GM19099 (cell line): Measurements from ENCODE around the gene ARID3A.

Source experiments
- POLR2A ChIP-seq: IDR thresholded peaks from 3 replicates; pipeline ENCODE4 v1.6.1; 2011; ENCODE audit warnings: low read depth; ENCODE audit not compliant: insufficient read length; ENCODE audit errors: extremely low read depth

The ARID3A gene

DNA sequence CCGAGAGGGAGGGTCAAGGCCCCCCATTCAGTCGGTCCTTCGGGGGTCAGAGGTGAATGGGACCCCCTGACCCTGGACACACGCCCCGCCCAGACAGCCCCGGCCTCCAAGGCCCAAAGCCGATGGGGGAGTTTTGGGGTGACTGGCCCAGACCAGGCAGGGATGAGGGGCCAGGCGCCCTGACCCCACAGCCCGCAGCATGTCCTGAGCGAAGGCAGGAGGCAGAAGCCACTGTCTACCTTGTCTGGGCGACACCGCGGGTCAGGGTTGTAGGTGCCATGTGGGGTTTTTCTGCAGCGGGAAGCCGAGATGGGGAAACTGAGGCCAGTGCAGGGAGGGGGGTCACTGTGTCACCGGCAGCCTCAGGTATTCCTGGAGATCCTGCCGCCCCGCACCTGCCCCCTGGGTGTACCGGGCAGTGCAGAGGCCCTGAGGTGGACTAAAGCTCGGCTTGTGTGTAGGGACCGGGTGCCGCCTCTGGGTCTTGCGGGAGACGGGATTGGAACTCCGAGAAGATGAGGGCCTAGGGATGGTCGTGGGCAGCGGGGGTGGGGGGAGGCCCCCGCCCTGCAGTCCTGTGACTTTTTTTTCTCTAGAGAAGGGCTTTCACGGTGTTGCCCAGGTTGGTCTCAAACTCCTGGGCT is 8.5 kb downstream of the ARID3A start:
- TF ChIP-seq POLR2A, result no peak

GRCh38 chr19:934865-935479 is 9.1 kb downstream of the ARID3A start:
- no peak for TF ChIP-seq POLR2A

GRCh38 chr19:936175-936546 is 10.3 kb downstream of the ARID3A start:
- no peak for TF ChIP-seq POLR2A

- no peak for TF ChIP-seq POLR2A
These were observed 11.4 kb downstream of the ARID3A start for GRCh38 chr19:937259-937694.

GRCh38 chr19:938233-938923 is 12.5 kb downstream of the ARID3A start:
- no peak for TF ChIP-seq POLR2A

DNA sequence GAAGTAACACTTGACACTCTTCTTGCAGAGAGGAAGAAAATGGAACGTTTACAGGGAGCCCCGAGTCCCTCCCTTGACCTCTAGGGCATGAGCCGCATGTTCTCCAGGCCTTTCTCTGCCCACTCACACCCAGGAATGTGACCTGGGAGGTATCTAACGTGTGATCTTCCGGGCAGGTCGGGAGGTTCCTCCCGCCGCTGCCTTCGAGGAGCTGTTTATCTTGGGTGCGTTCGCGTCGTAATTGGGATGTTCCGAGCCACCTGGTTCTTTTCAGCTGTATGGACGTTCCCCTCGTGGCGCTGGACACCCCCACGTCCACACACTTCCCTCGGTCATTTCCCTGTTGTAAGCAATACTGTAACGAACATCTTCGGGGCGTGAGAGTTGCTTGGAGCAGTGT is 13.6 kb downstream of the ARID3A start:
- TF ChIP-seq POLR2A, result no peak

DNA sequence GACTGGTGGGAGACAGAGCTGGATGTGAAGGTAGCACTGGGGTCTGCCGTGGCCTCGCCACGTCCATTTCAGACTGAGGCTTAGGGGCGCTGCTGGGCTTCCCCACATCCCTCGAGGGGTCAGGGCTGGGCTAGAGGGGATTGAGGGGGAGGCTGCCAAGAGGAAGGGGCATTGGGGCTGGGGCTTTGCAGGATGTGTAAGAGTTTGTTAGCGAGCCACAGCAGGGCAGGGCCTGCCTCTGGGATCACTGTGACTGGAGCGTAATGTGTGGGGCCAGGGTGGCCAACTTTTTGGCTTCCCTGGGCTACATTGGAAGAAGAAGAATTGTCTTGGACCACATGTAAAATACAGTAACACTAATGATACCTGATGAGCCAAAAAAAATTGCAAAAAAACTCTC is 14.1 kb downstream of the ARID3A start:
- TF ChIP-seq POLR2A, result no peak

DNA sequence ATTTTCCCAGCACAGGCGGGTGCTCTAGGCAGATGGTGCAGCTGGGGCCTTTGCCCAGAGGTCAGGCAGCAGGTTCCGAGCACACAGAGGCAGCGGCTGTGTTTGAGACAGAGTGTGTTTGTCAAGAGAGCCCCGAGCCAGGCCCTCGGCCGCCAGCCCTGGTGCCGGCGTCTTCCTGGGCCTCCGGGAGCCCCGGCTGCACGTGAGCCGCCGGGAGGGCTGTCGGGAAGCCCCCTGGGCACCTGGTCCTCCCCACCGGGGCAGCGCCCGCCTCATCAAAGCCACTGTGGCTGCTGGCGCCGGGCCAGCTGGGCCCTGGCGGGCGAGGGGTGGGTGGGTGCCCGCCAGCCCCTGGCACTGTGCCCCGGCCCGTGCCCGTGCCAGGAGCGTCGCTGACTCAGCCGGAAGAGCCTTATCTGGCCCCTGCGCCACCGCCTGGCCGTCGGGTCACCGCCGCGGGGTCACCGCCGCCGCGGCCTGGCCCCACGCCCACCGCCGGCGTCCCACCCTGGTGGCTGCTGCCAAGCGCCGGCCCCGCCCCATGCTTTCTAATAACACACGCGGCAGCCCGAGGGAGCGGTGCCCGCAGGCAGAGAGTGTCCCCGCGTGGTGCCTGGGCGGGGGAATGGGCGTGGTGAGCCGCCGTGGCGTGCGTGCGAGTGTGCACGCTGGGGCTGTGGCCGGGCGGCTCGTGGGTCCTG is 14.9 kb downstream of the ARID3A start:
- TF ChIP-seq POLR2A, result no peak

DNA sequence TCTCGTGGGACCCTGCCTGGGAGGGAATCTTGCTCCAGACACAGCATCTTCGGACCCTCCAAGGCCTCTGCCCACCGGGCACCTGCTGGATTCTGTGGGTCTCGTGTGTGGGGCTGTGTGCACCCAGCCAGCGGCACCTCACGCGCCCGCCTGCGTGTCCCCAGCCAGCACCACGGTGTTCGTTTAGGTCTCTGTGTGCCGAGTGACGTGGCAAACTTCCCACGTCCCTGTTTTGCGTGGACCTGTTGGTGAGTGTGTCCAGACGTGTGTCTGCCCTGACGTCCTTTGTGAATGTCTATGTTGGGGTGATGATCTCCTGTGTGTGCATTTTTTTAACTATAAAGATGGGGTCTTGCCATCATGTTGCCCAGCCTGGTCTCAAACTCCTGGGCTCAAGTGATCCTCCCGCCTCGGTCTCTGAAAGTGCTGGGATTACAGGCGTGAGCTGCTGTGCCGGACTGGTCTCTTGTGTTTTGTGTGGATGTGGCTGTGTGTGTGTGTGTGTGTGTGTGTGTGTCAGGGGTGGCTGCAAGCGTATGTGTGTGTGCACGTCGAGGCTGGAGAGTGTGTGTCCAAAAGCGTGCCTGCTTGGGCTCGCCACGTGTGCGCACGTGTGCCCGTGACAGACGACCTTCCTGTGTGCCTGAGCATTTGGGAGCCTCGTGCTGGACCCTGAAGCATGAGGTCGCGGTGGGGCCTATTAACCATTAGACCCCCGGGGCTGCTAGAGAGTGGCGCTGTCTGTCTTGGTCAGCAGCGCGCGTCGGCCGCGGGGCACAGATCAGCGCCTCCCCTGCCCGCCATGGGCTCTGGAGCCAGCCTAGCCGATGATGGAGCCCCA is 15.7 kb downstream of the ARID3A start:
- no peak for TF ChIP-seq POLR2A

GRCh38 chr19:942133-942645 is 16.4 kb downstream of the ARID3A start:
- TF ChIP-seq POLR2A, result no peak

DNA sequence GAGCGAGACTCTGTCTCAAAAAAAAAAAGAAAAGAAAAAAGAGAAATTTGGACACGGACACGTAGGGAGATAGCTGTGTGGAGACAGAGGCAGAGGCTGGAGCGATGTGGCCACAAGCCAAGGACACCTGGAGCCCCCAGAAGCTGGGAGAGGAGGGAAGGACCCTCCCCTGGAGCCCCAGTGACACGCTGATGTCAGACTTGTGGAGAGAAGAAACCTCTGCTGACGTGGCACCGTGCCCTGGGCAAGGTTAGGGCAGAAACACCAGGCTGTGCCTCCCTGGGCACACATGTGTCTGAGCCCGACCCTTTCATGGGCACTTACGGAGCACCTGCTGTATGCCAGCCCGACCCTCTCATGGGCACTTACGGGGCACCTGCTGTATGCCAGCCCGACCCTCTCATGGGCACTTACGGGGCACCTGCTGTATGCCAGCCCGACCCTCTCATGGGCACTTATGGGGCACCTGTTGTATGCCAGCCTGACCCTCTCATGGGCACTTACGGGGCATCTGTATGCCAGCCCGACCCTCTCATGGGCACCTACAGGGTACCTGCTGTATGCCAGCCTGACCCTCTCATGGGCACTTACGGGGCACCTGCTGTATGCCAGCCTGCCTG is 17.8 kb downstream of the ARID3A start:
- TF ChIP-seq POLR2A, result no peak

GRCh38 chr19:944171-944567 is 18.3 kb downstream of the ARID3A start:
- TF ChIP-seq POLR2A, result no peak

DNA sequence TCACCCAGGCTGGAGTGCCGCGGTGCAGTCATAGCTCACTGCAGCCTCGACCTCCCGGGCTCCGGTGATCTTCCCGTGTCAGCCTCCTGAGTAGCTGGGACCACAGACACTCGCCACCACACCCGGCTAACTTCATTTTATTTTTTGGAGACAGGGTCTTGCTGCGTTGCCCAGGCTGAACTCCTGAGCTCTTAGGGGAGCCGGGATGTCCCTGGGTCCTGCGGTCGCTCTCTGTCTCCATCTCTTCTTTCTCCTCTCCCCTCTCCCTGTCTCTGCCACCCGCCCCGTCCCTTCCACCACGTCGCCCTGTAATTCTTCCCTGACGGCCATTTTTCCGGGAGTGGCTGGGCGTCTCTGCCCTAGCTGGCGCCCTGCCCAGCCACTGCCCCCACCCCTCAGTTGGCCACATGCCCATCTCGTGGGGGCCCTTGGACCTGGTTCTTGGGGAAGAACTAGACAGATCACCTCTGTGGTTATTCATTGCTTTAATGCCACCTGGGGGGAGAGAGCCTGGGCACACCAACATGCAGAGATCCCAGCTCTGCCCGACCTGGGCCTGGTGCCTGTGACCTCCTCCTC is 18.9 kb downstream of the ARID3A start:
- no peak for TF ChIP-seq POLR2A
